Uterus (tissue), 4 donors: Measurements from ENCODE around the gene STRBP. TPM values are rescaled to one million over a fixed set of nuclear protein-coding genes. Genes with fewer than 3 reads are reported as not detected.

Experiments used
- DNase-seq, 2 donors: peaks; one replicate each; pipeline ENCODE4 v3.0.0-alpha.2; 2019 to 2020
- H3K27ac ChIP-seq, 2 donors: fragments of 200-600 bp; sonication (generic); 1 replicate in 1 of 2; 2 replicates in 1 of 2; pipeline ENCODE4 v1.5.1; 2016 to 2018
- H3K27me3 ChIP-seq, 2 donors: fragments of 200-600 bp; sonication (generic); one replicate each; pipeline ENCODE4 v1.5.1; 2018 to 2019; ENCODE audit warnings: control low read depth in 1 of 2
- H3K36me3 ChIP-seq, 2 donors: fragments of 200-600 bp; sonication (generic); one replicate each; pipeline ENCODE4 v1.5.1; 2019; ENCODE audit warnings: control low read depth in 1 of 2
- H3K4me1 ChIP-seq, 2 donors: fragments of 200-600 bp; sonication (generic); one replicate each; pipeline ENCODE4 v1.5.1; 2018 to 2019; ENCODE audit warnings: control low read depth in 1 of 2
- H3K4me3 ChIP-seq, 2 donors: fragments of 200-600 bp; sonication (generic); 1 replicate in 1 of 2; 2 replicates in 1 of 2; pipeline ENCODE4 v1.5.1; 2018 to 2019; ENCODE audit warnings: mild to moderate bottlenecking in 1 of 2
- H3K9me3 ChIP-seq, 2 donors: fragments of 200-600 bp; sonication (generic); one replicate each; pipeline ENCODE4 v1.5.1; 2019; ENCODE audit warnings: control low read depth in 1 of 2
- POLR2A ChIP-seq, 2 donors: fragments of 450-650 bp; IDR thresholded peaks; one replicate each; pipeline ENCODE4 v1.6.1; 2016; ENCODE audit warnings: antibody characterized with exemption in 2 of 2, mild to moderate bottlenecking in 1 of 2, moderate library complexity in 1 of 2
- intact Hi-C: fragments of 100-400 bp; cut with DNase I; formaldehyde crosslinking; loops from one replicate; pipeline ENCODE4 v1.15.1; 2023; ENCODE audit warnings: low total_unique reads
- total RNA-seq, 4 donors: library from RNA; depleted of rRNA in 3 of 4; stranded (reverse); fragments of >200 nt in 3 of 4; gene quantifications; one replicate each; pipeline versions ENCODE4 v1.1.0 to v1.2.4, GENCODE V29; 2014 to 2023
- TF ChIP-seq, protein P1 (sequence below), 4 experiments: fragments of 200-600 bp in 2 of 4; fragments of 450-650 bp in 2 of 4; sonication (generic) in 2 of 4; IDR thresholded peaks; one replicate each; pipeline ENCODE4 v1.5.1; 2016 to 2019; ENCODE audit warnings: antibody characterized with exemption in 4 of 4, mild to moderate bottlenecking in 2 of 4, moderate library complexity in 1 of 4
- donor health status: DM: yes; HTN: yes; CAD: no.

The STRBP gene
- total RNA-seq, 4 donors from 2014 or later, result 3.3 to 28.2 (median 16.3) TPM

DNA sequence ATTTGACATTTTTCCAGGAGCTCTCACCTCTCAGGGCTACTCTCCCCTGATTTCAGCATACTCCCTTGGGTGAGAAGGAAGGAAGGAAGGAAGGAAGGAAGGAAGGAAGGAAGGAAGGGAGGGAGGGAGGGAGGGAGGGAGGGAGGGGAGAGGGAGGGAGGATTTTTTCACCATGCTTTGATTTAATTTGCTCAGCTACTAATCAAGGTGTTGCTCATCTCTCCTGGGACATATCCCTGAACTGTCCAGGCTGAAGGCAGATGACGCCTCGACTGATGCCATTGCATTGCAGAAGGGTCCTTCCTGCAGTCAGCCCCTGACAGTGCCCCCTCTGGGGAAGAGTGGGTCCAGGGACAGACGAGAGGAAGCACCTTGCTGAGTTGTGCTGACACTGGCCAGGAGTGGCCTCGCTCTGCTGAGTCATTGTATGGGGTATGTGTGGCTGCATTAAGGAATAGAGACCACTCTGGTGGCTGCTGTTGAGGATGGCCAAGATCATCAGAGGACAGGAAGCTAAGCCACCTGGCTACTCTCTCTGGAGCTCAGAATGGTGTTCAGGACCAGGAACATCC, 44.0 kb upstream of the STRBP start:
- intact Hi-C loops, result no loop called here
- no peak for DNase-seq
- TF ChIP-seq, protein P1, sequence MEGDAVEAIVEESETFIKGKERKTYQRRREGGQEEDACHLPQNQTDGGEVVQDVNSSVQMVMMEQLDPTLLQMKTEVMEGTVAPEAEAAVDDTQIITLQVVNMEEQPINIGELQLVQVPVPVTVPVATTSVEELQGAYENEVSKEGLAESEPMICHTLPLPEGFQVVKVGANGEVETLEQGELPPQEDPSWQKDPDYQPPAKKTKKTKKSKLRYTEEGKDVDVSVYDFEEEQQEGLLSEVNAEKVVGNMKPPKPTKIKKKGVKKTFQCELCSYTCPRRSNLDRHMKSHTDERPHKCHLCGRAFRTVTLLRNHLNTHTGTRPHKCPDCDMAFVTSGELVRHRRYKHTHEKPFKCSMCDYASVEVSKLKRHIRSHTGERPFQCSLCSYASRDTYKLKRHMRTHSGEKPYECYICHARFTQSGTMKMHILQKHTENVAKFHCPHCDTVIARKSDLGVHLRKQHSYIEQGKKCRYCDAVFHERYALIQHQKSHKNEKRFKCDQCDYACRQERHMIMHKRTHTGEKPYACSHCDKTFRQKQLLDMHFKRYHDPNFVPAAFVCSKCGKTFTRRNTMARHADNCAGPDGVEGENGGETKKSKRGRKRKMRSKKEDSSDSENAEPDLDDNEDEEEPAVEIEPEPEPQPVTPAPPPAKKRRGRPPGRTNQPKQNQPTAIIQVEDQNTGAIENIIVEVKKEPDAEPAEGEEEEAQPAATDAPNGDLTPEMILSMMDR (IDR thresholded peaks at IDR 0.05), result no peak
- TF ChIP-seq POLR2A (IDR thresholded peaks at IDR 0.05), result no peak

DNA sequence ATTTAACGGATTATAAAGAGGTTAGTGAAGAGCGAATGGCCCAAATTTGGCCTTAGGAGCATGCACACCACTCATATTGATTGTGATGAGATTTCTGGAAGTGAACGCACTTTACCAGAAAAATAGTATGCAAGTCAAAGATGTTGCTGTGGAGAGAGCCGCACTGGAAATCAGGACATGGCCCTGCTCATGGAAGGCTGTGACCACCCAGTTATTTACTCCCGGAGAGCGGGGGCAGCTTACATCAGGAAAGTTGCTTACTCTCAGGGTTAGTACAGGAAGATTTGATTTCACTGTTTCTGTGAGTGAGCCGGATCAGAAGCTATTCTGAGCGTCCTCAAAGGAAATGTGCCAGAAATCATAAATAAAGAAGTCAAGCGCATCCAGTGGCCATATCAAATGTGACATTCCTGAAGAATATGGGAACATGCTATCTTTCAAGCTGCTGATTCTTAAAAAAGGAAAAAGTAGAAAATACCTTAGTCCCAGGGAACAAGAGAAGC, 42.9 kb upstream of the STRBP start:
- Histone ChIP-seq H3K9me3 (no peaks in the 10 kb centered on the region), H3K27me3 (no peaks in the 10 kb centered on the region), H3K4me3 (no peak overlapping the region), H3K4me1 (no peaks in the 10 kb centered on the region), H3K36me3 (no peaks in the 10 kb centered on the region), H3K27ac (no peak overlapping the region)
- intact Hi-C loops, result no loop called here
- TF ChIP-seq, protein P1 (IDR thresholded peaks at IDR 0.05), result no peak
- TF ChIP-seq POLR2A (IDR thresholded peaks at IDR 0.05), result no peak
- no peak for DNase-seq

More for the DNA sequence above, 44.0 kb upstream of the STRBP start:
- H3K27me3 ChIP-seq, result no peaks in the 10 kb centered on the region
- no peaks in the 10 kb centered on the region for H3K36me3 ChIP-seq
- no peak overlapping the region for H3K4me3 ChIP-seq
- no peaks in the 10 kb centered on the region for H3K4me1 ChIP-seq
- no peak overlapping the region for H3K27ac ChIP-seq
- no peaks in the 10 kb centered on the region for H3K9me3 ChIP-seq

DNA sequence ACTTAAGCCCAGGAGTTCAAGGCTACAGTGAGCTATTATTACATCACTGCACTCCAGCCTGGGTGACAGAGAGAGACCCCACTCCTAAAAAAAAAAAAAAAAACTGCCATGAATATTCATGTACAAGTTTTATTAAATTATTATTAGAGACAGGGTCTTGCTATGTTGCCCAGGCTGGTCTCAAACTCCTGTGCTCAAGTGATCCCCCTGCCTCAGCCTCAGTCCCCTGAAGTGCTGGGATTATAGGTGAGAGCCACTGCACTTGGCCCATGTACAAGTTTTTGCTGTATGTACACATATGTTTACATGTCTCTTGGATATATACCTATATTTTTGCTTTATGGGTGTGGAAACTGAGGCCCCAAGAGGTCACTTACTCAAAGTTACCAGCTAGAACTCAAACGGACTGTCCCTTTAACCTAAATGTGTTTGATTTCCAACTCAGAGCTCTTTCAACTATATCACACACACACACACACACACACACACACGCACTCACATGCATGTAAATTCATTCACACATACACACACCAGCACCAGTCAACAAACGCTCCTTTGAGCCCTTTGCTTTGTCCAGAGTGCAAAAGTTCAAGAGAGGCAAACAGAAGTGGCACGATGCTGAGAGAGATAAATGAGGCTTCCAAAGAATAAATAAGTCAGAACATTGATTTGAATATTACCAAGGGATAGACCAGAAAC, 42.3 kb upstream of the STRBP start:
- Histone ChIP-seq H3K27ac (no peak overlapping the region), H3K9me3 (no peaks in the 10 kb centered on the region), H3K4me1 (no peaks in the 10 kb centered on the region), H3K36me3 (no peaks in the 10 kb centered on the region), H3K27me3 (no peaks in the 10 kb centered on the region), H3K4me3 (no peak overlapping the region)
- DNase-seq, result no peak
- intact Hi-C loops, result no loop called here
- TF ChIP-seq, protein P1 (IDR thresholded peaks at IDR 0.05), result no peak
- TF ChIP-seq POLR2A (IDR thresholded peaks at IDR 0.05), result no peak

DNA sequence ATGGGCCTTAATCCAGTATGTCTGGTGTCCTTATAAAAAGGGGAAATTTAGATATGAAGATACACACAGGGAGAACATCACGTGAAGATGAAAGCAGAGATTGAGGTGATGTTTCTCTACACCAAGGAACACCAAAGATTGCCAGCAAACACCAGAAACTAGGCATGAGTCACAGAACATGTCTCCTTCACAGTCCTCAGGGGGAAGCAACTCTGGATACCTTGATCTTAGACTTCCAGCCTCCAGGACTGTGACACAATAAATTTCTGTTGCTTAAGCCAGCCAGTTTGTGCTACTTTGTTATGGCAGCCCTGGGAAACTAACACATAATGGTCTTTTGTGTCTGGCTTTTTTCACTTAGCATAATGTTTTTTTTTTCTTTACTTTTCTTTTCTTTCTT, 41.2 kb upstream of the STRBP start:
- H3K27ac ChIP-seq, result no peak overlapping the region
- H3K4me3 ChIP-seq, result no peak overlapping the region
- H3K36me3 ChIP-seq, result no peaks in the 10 kb centered on the region
- no peaks in the 10 kb centered on the region for H3K4me1 ChIP-seq
- H3K9me3 ChIP-seq, result no peaks in the 10 kb centered on the region
- DNase-seq, result no peak
- intact Hi-C loops, result no loop called here
- H3K27me3 ChIP-seq, result no peaks in the 10 kb centered on the region
- no peak for TF ChIP-seq POLR2A (IDR thresholded peaks at IDR 0.05)
- TF ChIP-seq, protein P1 (IDR thresholded peaks at IDR 0.05), result no peak

DNA sequence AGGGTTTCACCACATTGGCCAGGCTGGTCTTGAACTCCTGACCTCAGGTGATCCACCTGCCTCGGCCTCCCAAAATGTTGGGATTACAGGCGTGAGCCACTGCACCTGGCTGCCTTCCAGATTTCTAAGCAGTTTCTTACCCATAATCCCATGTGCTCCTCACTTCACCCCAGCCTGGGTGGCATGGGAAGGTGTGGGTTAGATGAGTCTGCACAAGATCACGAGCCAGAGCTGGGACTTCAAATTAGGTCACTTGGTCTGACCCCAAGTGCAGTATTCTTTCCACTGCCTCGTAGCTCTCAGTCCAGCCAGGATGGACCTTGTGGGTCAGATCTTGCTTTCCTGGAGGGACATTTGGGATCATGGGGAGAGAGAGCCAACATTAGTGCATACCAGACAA, 37.5 kb upstream of the STRBP start:
- Histone ChIP-seq H3K27ac (no peak overlapping the region), H3K36me3 (no peaks in the 10 kb centered on the region), H3K4me1 (no peaks in the 10 kb centered on the region), H3K9me3 (no peaks in the 10 kb centered on the region), H3K4me3 (no peak overlapping the region), H3K27me3 (no peaks in the 10 kb centered on the region)
- no peak for DNase-seq
- intact Hi-C loops, result no loop called here
- TF ChIP-seq, protein P1 (IDR thresholded peaks at IDR 0.05), result no peak
- no peak for TF ChIP-seq POLR2A (IDR thresholded peaks at IDR 0.05)
